ENCODE results near the gene LIN7C.

Gene LIN7C

GRCh38 chr11:27471589-27472397 is 34.8 kb downstream of the LIN7C start:
- Histone ChIP-seq H3K4me1 (ENCODE audit: control insufficient read depth in 1 of 2, insufficient read depth in 1 of 2, low read depth in 1 of 2, low read length in 1 of 2) (peaks cover 14 to 24% of the 10 kb centered on the region in 2 experiments), H3K4me3 (ENCODE audit: low read depth in 1 of 2, low read length in 1 of 2) (peak overlapping the region; percentile 52 to 58), H3K36me3 (no peaks in the 10 kb centered on the region), H3K27me3 (peaks cover 45% of the 10 kb centered on the region), H3K27ac (no peak overlapping the region), H3K9me3 (no peaks in the 10 kb centered on the region)
- no peak for TF ChIP-seq CTCF (IDR thresholded peaks at IDR 0.05)

- Histone ChIP-seq H3K27me3 (peaks cover 45% of the 10 kb centered on the region), H3K4me3 (ENCODE audit: low read depth in 1 of 2, low read length in 1 of 2) (peak overlapping the region; percentile 39 to 58), H3K9me3 (no peaks in the 10 kb centered on the region), H3K27ac (no peak overlapping the region), H3K4me1 (ENCODE audit: control insufficient read depth in 1 of 2, insufficient read depth in 1 of 2, low read depth in 1 of 2, low read length in 1 of 2) (peaks cover 14 to 24% of the 10 kb centered on the region in 2 experiments), H3K36me3 (no peaks in the 10 kb centered on the region)
- TF ChIP-seq CTCF (IDR thresholded peaks at IDR 0.05) = no peak
Measured at GRCh38 chr11:27470826-27471588, 35.6 kb downstream of the LIN7C start.

GRCh38 chr11:27470166-27470565 is 36.4 kb downstream of the LIN7C start:
- H3K4me3 ChIP-seq (ENCODE audit: low read depth in 1 of 2, low read length in 1 of 2) = no peak overlapping the region
- H3K27ac ChIP-seq = no peak overlapping the region

GRCh38 chr11:27468995-27469695 is 37.4 kb downstream of the LIN7C start:
- H3K27me3 ChIP-seq = peaks cover 45% of the 10 kb centered on the region
- TF ChIP-seq CTCF (IDR thresholded peaks at IDR 0.05) = no peak
- H3K36me3 ChIP-seq = no peaks in the 10 kb centered on the region
- no peaks in the 10 kb centered on the region for H3K9me3 ChIP-seq
- H3K27ac ChIP-seq = no peak overlapping the region
- H3K4me3 ChIP-seq (ENCODE audit: low read depth in 1 of 2, low read length in 1 of 2) = no peak overlapping the region
- peaks cover 14 to 24% of the 10 kb centered on the region in 2 experiments for H3K4me1 ChIP-seq (ENCODE audit: control insufficient read depth in 1 of 2, insufficient read depth in 1 of 2, low read depth in 1 of 2, low read length in 1 of 2)

More at GRCh38 chr11:27470166-27470565, 36.4 kb downstream of the LIN7C start:
- H3K4me1 ChIP-seq (ENCODE audit: control insufficient read depth in 1 of 2, insufficient read depth in 1 of 2, low read depth in 1 of 2, low read length in 1 of 2) = peaks cover 14 to 24% of the 10 kb centered on the region in 2 experiments
- peaks cover 45% of the 10 kb centered on the region for H3K27me3 ChIP-seq
- H3K36me3 ChIP-seq = no peaks in the 10 kb centered on the region
- no peak for TF ChIP-seq CTCF (IDR thresholded peaks at IDR 0.05)
- no peaks in the 10 kb centered on the region for H3K9me3 ChIP-seq

GRCh38 chr11:27468209-27468994 is 38.2 kb downstream of the LIN7C start:
- Histone ChIP-seq H3K36me3 (no peaks in the 10 kb centered on the region), H3K9me3 (no peaks in the 10 kb centered on the region), H3K27ac (no peak overlapping the region), H3K27me3 (peaks cover 40% of the 10 kb centered on the region), H3K4me1 (ENCODE audit: control insufficient read depth in 1 of 2, insufficient read depth in 1 of 2, low read depth in 1 of 2, low read length in 1 of 2) (peaks cover 14 to 24% of the 10 kb centered on the region in 2 experiments), H3K4me3 (ENCODE audit: low read depth in 1 of 2, low read length in 1 of 2) (no peak overlapping the region)
- no peak for TF ChIP-seq CTCF (IDR thresholded peaks at IDR 0.05)

Data from neutrophil (primary cell).